IMR-90 (cell line): Measurements from ENCODE around the gene PROSER2.

ENCODE experiments used
- BHLHE40 ChIP-seq: fragments of 150-350 bp; IDR thresholded peaks from 2 replicates; pipeline ENCODE4 v1.6.1; 2016; ENCODE audit warnings: mild to moderate bottlenecking, low read depth, low read length
- CTCF ChIP-seq: conservative IDR thresholded peaks from 2 replicates; pipeline ENCODE4 v1.5.1; 2012; ENCODE audit warnings: mild to moderate bottlenecking, low read depth, low read length, improper control_type of control experiment
- POLR2A ChIP-seq: IDR thresholded peaks from 2 replicates; pipeline ENCODE4 v1.6.1; 2012; ENCODE audit warnings: mild to moderate bottlenecking, low read depth, low read length
- RAD21 ChIP-seq: IDR thresholded peaks from 2 replicates; pipeline ENCODE4 v1.6.1; 2012; ENCODE audit warnings: low read length, improper control_type of control experiment
- RFX5 ChIP-seq: IDR thresholded peaks from 2 replicates; pipeline ENCODE4 v1.8.0; 2012; ENCODE audit warnings: low read depth, mild to moderate bottlenecking, low read length, moderate library complexity
- TF ChIP-seq, protein P1 (sequence below): fragments of 150-350 bp; IDR thresholded peaks from 2 replicates; pipeline ENCODE4 v1.6.1; 2017; ENCODE audit warnings: mild to moderate bottlenecking, antibody characterized with exemption, low read length, low read depth

DNA sequence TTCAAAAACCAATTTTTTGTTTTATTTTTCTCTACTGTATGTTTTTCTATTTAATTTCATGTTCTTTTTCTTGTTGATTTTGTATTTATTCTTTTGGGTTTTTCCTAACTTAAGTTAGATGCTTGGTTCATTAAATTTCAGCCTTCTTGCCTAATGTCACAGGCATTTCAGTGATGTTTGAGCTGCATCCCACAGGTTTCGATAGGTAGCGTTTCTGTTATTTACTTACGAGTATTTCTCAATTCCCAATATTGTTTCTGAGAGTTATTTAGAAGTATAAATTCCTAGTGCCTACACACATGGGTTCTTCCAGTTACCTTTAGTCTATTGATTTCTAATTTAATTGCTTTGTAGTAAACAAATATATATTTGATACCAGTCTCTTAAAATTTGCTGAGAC, 18.2 kb downstream of the PROSER2 start:
- TF ChIP-seq, protein P1, sequence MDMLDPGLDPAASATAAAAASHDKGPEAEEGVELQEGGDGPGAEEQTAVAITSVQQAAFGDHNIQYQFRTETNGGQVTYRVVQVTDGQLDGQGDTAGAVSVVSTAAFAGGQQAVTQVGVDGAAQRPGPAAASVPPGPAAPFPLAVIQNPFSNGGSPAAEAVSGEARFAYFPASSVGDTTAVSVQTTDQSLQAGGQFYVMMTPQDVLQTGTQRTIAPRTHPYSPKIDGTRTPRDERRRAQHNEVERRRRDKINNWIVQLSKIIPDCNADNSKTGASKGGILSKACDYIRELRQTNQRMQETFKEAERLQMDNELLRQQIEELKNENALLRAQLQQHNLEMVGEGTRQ = no peak
- TF ChIP-seq CTCF (no peak), POLR2A (no peak), RFX5 (no peak), BHLHE40 (no peak), RAD21 (no peak)
